Astrocyte of the hippocampus (primary cell): ENCODE measurements around the gene ATP6V0C.
A peak's percentile ranks its signal among the peaks of the same experiment; 100 is the strongest.

Experiments used
- DNase-seq: peaks from one replicate; pipeline ENCODE4 v3.0.0; 2011; ENCODE audit warnings: low read depth, low spot score

The ATP6V0C gene

GRCh38 chr16:2490190-2491105 lies 23.3 kb upstream of the ATP6V0C start:
- no peak for DNase-seq

DNA sequence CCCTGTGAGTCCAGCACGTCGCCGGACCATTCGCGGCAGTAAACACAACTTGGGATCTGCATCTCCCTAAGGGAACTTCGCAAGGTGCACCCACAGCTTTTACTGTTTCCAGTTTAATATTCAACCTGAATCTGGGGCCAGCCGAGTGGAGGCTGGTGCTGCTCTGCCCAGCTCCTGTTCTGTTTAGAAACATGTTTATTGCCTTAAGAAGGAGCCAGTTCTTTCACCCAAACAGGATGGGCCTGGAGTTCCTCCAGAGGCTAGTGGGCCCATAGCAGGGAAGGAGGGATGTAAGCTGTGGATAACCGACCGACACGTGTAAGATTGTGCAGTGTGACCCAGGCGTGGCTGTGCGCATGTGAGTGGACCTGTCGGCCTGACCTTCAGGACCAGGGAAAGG lies 21.5 kb upstream of the ATP6V0C start:
- no peak for DNase-seq

DNA sequence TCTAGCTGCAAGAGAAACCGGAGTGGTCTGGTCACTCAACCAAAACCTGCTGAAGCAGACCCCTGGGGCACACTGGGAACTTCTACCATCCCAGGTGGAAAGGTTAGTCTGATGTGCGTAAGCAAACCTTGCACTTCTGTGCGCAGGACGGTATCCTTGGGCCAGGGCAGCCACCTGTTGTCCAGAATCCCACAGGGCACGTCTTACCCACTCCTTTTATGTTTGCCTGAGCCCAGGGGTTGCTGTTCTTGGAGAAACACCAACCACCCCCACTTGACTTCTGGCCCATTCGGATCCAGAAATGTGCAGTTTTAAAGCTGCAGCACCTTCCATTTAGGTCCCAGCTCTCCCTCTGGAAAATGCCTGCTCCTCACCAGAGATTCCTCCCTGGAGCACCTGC lies 20.1 kb upstream of the ATP6V0C start:
- no peak for DNase-seq

GRCh38 chr16:2494616-2495015 lies 19.1 kb upstream of the ATP6V0C start:
- no peak for DNase-seq

DNA sequence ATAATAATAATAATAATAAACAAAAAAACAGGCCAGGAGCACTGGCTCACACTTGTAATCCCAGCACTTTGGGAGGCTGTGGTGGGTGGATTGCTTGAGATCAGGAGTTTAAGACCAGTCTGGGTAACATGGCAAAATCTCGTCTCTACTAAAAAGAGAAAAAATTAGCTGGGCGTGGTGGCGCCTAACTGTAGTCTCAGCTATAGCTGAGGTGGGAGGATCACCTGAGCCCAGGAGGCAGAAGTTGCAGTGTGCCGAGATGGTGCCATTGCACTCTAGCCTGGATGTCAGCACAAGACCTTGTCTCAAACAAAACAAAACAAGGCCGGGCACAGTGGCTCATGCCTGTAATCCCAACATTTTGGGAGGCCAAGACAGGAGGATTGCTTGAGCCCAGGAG lies 18.7 kb upstream of the ATP6V0C start:
- no peak for DNase-seq

GRCh38 chr16:2496223-2497115 lies 17.3 kb upstream of the ATP6V0C start:
- DNase-seq = no peak

DNA sequence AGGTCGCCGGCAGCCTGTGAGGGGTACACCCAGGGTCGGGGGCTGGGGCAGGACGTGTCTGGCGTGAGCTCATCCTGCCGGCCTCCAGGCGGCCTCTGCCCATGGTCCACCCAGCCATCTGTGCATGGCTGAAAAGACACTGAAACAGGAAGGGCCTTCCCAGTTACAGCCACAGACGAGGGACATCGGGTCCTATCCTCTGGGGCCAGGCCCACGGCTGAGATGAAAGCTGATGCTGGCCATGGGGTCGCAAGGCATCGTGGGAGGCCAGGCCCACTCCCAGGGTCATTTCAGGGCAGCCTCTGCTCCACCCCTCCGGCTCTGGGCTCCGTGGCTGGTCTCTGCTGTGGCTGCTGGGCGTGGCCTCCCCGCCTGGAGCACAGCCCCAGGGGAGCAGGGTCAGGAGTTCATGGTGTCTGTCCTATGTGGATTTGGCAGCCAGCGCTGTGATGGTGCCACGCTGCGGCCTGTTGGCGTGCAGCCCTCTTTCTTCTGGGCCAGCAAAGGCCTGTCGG lies 16.6 kb upstream of the ATP6V0C start:
- DNase-seq = peak; percentile 46

DNA sequence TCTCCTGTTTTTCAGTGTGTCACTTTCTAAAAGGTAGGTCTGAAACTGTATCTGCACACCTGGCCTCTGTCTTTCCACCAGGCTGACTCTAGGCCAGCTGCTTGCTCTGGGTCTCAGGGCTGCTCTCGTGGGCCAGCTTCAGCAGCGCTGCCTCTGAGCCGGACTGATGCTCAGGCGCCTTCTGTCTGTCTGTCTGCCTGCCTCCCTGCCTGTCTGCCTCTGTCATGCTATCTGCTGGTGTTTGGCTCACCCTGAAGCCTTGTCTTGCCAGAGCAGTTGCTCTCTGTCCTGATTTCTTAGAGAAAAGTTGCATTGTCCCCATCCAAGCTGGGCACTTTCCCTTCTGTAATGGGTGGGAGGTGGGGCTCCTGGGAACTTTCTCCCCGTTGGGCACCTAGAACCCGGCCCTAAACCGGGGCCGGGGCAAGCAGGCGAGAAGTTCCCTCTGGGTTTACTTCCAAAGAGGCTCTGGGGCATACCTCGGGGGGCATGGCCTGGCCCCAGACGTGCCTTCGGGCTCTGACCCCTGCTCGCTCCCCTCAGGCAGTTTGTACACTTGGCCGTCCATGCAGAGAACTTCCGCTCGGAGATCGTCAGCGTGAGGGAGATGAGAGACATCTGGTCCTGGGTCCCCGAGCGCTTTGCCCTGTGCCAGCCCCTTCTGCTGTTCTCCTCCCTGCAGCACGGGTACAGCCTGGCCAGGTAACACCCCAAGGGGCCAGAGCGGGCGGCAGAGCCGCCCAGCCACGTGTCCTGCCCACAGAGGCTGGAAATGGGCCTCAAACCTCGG lies 15.9 kb upstream of the ATP6V0C start:
- DNase-seq = no peak

DNA sequence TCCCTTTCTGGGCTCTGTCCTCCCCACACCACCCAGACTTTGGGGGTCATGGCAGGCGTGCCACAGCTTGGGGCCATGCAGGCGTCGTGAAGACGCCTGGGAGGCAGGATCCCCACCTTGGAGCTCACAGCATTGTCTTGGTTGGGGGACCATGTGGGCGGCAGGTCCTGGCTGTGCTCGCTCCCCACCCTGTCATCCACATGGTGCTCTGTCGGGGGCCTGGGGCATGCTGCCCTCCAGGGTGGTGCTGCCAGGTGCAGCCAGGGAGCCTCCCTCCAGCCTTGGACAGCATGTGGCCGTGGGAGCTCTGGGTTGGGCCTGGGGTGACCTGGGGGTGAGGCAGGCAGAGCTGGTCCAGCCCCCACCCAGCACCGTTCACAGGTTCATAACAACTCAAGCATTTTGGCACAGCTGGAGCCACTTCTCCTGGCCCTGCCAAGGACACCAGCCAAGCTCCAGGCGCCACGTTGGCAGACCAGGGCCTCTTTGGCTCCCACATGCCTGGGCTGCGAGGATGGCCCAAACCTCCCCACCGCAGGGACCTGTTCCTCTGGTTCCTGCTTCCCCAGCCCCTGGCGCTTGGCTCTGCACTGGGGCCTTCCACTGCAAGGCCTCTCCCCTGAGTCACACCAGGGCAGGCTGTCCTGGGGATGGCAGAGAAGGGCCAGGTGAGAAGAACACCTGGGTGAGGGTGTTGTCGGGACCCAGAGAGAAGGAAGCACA lies 15.1 kb upstream of the ATP6V0C start:
- no peak for DNase-seq

DNA sequence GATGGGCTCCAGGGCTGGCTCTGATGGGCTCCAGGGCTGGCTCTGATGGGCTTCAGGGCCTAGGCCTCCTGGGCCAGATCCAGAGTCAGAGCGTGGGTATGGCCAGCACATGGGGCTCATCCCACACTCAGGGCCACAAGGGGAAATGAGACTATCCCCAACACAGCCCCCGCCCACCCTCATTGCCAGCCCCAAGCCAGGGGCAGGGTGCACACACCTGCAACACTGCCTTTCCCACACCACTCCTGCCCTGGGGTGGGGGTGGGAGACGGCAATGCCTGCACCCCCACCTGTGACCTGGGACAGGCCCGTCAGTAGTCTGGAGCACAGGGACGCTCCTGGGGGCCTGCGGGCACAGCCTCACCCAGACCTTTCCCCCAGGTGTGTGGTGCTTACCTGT lies 14.3 kb upstream of the ATP6V0C start:
- no peak for DNase-seq

DNA sequence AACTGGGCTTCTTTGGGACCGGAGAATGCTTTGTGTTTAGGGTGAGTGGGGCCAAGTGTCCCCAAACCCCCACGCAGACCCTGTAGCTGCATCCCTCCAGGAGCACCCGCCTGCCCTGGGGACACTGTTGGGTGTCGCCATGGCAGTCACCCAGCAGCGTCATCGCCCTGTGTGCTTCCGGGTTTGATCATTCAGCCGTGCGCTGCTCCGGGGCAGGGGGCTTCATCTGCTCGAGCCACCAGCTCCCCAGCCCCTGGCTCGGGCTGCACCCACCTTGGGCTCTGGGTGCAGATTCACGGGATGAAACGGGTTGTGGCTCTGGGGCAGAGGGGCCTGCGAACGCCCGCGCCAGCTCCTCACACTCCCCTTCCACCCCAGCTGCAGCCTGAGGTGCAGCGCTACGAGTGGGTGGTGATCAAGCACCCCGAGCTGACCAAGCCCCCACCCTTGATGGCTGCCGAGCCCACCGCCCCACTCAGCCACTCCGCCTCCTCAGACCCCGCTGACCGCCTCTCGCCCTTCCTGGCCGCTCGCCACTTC lies 13.8 kb upstream of the ATP6V0C start:
- no peak for DNase-seq

GRCh38 chr16:2500430-2500917 lies 13.3 kb upstream of the ATP6V0C start:
- DNase-seq = no peak

DNA sequence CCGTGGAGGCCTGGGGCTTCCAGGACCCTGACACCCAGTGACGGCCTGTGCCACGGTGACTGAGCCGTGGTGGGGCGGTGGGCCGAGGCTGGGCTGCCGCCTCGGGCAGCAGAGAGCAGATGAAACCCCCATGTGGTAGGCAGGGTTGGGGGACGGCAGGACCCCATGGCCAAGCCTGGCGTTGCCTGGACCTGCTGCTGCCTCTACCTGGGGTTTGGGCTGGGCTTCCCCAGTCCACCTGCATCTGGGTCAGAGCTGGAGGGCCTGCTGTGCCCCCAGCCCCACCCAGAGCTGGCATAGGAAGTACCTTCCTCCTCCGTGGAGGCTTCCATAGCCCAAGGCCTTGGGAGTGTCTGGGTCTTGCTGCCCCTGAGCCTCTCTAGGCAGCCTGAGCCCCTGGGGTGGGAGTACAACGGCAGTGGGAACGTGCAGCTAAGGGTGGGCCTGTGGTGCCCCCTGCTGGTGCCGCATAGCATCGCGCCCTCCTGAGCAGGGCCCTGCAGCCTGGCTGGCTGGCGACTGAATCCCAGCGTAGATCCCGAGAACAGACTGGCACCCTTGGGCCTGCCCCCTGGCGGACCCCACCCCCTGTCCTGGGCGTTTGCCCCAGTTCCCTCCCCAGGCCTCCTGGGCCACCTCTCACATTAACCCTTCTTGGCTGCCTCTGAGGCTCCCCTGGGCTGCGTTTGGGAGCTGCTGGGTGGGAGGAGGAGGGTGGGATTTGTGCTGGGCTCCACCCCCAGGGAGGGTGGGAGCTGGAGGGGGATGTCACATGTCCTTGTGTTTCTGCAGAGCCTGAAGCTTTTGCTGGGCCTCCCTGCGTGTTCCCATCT lies 12.6 kb upstream of the ATP6V0C start:
- DNase-seq = peak; percentile 95

DNA sequence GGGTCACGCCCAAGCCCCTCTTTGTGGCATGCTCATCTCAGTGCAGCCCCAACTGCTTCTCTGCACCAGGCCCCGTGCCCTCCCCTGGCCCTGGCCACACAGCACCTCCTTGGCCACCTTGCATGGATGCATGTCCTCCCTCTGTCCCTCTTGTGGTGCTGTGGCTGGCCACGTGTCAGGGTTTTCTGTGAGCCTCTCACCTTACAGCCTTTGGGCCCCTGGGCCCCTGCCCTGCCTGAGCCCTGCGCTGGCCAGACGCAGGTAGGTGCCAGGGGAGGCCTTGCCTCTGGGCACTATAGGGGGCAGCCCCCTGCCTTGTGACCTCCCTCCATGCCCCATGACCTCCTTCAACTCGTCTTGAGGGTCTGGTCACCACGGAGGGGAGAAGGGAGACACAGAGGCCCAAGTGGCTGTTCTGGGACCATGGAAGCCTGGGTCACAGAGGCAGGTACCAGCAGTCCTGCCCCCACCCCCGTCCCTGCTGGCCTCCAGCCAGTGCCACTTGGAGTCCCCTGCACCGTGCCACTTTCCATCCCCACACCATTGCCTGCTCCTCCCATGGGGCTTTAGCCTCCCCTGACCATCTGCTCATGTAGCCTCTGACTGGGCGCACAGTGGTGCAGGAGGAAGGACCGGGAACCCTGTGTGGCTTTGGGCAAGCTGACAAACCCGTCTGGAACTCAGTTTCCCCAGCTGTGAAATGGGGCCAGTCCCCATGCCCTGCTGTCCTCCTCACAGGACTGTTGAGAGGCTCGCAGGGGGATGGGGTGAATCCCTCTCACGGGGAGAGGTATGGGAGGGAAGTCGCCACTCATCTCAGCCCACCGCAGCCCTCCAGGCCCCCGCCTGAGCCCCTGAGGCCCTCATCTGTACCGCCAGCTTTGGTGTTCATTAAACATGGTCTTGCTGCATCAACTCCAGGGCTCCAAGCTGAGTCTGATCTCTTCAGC lies 11.5 kb upstream of the ATP6V0C start:
- no peak for DNase-seq

- no peak for DNase-seq
Observed at GRCh38 chr16:2505695-2506094, 8.1 kb upstream of the ATP6V0C start.

- DNase-seq = no peak
Observed at GRCh38 chr16:2507052-2507659, 6.6 kb upstream of the ATP6V0C start.

DNA sequence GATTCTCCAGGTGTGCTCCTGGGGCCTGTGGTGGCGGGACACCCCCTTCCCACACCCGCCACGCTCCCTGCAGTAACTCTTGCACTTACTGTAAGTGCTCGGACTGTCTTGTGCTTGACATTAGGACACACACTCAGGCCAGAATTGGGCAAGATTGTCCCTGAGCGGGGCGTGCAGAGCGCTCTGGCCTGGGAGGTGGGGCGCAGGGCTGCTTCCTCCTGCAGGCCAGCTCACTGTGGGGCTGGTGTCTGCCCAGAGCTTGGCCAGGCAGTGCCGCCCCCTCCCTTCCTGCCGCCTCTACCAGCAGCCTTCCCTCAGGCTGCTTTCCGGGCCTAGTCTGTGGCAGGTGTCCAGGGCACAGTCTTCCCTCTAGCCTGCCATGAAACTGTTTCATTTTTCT lies 6.1 kb upstream of the ATP6V0C start:
- no peak for DNase-seq
